CD4-positive, alpha-beta T cell (primary cell): ENCODE results near the gene SPESP1. TPM values are rescaled to one million over a fixed set of nuclear protein-coding genes. Genes with fewer than 3 reads are reported as not detected.

Experiments
- ATAC-seq: fragments of 200-7000 bp; cut with Tn5 transposase; one replicate; pipeline ENCODE4 v1.10.0; 2022; ENCODE audit warnings: mild to moderate bottlenecking; ENCODE audit not compliant: poor library complexity
- CTCF ChIA-PET: fragments of 350-600 bp; sonication (Branson Sonifier 250); formaldehyde crosslinking; loops from one replicate; lab custom pipeline; 2021; ENCODE audit warnings: antibody characterized with exemption, inconsistent platforms; lab: Charles Lee
- POLR2A ChIA-PET: fragments of 350-600 bp; sonication (Branson Sonifier 250); formaldehyde crosslinking; loops from one replicate; lab custom pipeline; 2021; ENCODE audit warnings: antibody characterized with exemption, inconsistent platforms; lab: Charles Lee
- DNase-seq, 14 experiments: peaks; one replicate each; pipeline ENCODE4 v3.0.0-alpha.2; 2013 to 2020; ENCODE audit warnings: mixed read lengths in 2 of 14
- H3K27ac ChIP-seq, 2 donors: one replicate each; pipeline versions ENCODE4 v1.5.1 to v1.7.0; 2013; ENCODE audit warnings: low read length in 2 of 2, low read depth in 1 of 2, mild to moderate bottlenecking in 1 of 2
- H3K27me3 ChIP-seq, 2 experiments: 1 replicate in 1 of 2; 2 replicates in 1 of 2; pipeline versions ENCODE4 v1.6.1 to v1.7.0; 2013; ENCODE audit warnings: low read length in 2 of 2, control low read depth in 1 of 2, mild to moderate bottlenecking in 1 of 2, moderate library complexity in 1 of 2; ENCODE audit not compliant: insufficient read depth in 2 of 2, control insufficient read depth in 1 of 2
- H3K36me3 ChIP-seq: one replicate; pipeline ENCODE4 v1.6.1; 2013; ENCODE audit warnings: low read length, control low read depth; ENCODE audit not compliant: insufficient read depth
- H3K4me1 ChIP-seq: one replicate; pipeline ENCODE4 v1.6.1; 2013; ENCODE audit warnings: low read length, control low read depth; ENCODE audit not compliant: insufficient read depth
- H3K4me3 ChIP-seq: one replicate; pipeline ENCODE4 v1.5.1; 2013; ENCODE audit warnings: mild to moderate bottlenecking, low read length, moderate library complexity
- H3K9me3 ChIP-seq, 2 experiments: 1 replicate in 1 of 2; 2 replicates in 1 of 2; pipeline versions ENCODE4 v1.6.1 to v1.7.0; 2013; ENCODE audit warnings: low read length in 2 of 2, mild to moderate bottlenecking in 2 of 2, control low read depth in 1 of 2, moderate library complexity in 1 of 2; ENCODE audit not compliant: control insufficient read depth in 1 of 2, insufficient read depth in 1 of 2
- H3K27ac Mint-ChIP-seq: one replicate; pipeline ENCODE4 v1.8.0; 2020; ENCODE audit warnings: mixed read lengths
- H3K27me3 Mint-ChIP-seq: one replicate; pipeline ENCODE4 v1.8.0; 2021; ENCODE audit warnings: mixed read lengths
- H3K36me3 Mint-ChIP-seq: one replicate; pipeline ENCODE4 v1.8.0; 2021; ENCODE audit warnings: low read depth, mixed read lengths
- H3K4me1 Mint-ChIP-seq: one replicate; pipeline ENCODE4 v1.8.0; 2021; ENCODE audit warnings: low read depth, mixed read lengths
- H3K4me3 Mint-ChIP-seq: one replicate; pipeline ENCODE4 v1.8.0; 2020; ENCODE audit warnings: mild to moderate bottlenecking, mixed read lengths
- H3K9me3 Mint-ChIP-seq: one replicate; pipeline ENCODE4 v1.8.0; 2020; ENCODE audit warnings: mixed read lengths
- CTCF ChIP-seq: fragments of 200-600 bp; IDR thresholded peaks from one replicate; pipeline ENCODE4 v1.8.0; 2022; ENCODE audit warnings: antibody characterized with exemption, mild to moderate bottlenecking
- intact Hi-C, 2 experiments: fragments of 100-400 bp; cut with DNase I in 1 of 2; cut with micrococcal nuclease in 1 of 2; formaldehyde crosslinking; loops; one replicate each; pipeline versions ENCODE4 v1.15.1 to v1.9.0; 2023 to 2025; cut with DNase I, micrococcal nuclease
- total RNA-seq, 174 experiments: library from RNA in 2 of 174; stranded (reverse) in 2 of 174; gene quantifications; one replicate each; pipeline ENCODE4 v1.2.3 and lab custom pipeline; 2021 to 2026

The SPESP1 gene
- total RNA-seq, 2 experiments from 2014 or later, result not detected

GRCh38 chr15:68933001-68933400 lies 2.7 kb downstream of the SPESP1 start:
- no peak overlapping the region for H3K27ac Mint-ChIP-seq
- intact Hi-C loops, result no loop called here
- CTCF ChIA-PET, result no interaction called here
- Histone ChIP-seq H3K4me3 (no peak overlapping the region), H3K4me1 (no peaks in the 10 kb centered on the region), H3K36me3 (no peaks in the 10 kb centered on the region), H3K9me3 (peaks cover 0 to 14% of the 10 kb centered on the region in 2 experiments), H3K27ac (no peak overlapping the region), H3K27me3 (peaks cover 0 to 10% of the 10 kb centered on the region in 2 experiments)
- TF ChIP-seq CTCF, result no peak
- H3K36me3 Mint-ChIP-seq, result no peaks in the 10 kb centered on the region
- POLR2A ChIA-PET, result no interaction called here
- peaks cover 6% of the 10 kb centered on the region for H3K27me3 Mint-ChIP-seq
- ATAC-seq (no peak), DNase-seq (no peak)
- no peak overlapping the region for H3K4me3 Mint-ChIP-seq
- no peaks in the 10 kb centered on the region for H3K9me3 Mint-ChIP-seq
- H3K4me1 Mint-ChIP-seq, result no peaks in the 10 kb centered on the region

- peaks cover 0 to 11% of the 10 kb centered on the region in 2 experiments for H3K9me3 ChIP-seq
- H3K9me3 Mint-ChIP-seq, result no peaks in the 10 kb centered on the region
- ATAC-seq (no peak), DNase-seq (no peak)
- H3K4me3 ChIP-seq, result no peak overlapping the region
- H3K36me3 ChIP-seq, result no peaks in the 10 kb centered on the region
- H3K27ac ChIP-seq, result no peak overlapping the region
- no peak for TF ChIP-seq CTCF
- H3K27ac Mint-ChIP-seq, result no peak overlapping the region
- ChIA-PET POLR2A (no interaction called here), CTCF (no interaction called here)
- intact Hi-C loops, result no loop called here
- H3K4me1 ChIP-seq, result no peaks in the 10 kb centered on the region
- peaks cover 14% of the 10 kb centered on the region for H3K27me3 Mint-ChIP-seq
- H3K4me3 Mint-ChIP-seq, result no peak overlapping the region
- no peaks in the 10 kb centered on the region for H3K4me1 Mint-ChIP-seq
- H3K27me3 ChIP-seq, result peaks cover 5 to 10% of the 10 kb centered on the region in 2 experiments
- H3K36me3 Mint-ChIP-seq, result no peaks in the 10 kb centered on the region
These were observed 4.0 kb downstream of the SPESP1 start for GRCh38 chr15:68934341-68934740.

- no peak for DNase-seq
- ChIA-PET CTCF (no interaction called here), POLR2A (interaction anchor here (0.6 kb wide), 1 partner anchor 370 kb away, joined by 3 read pairs; no protein-coding TSS in a partner anchor)
- no peak overlapping the region for H3K4me3 ChIP-seq
- Mint-ChIP-seq H3K27ac (no peak overlapping the region), H3K4me3 (no peak overlapping the region), H3K9me3 (no peaks in the 10 kb centered on the region), H3K27me3 (peaks cover 16% of the 10 kb centered on the region), H3K4me1 (no peaks in the 10 kb centered on the region), H3K36me3 (no peaks in the 10 kb centered on the region)
- no peak for ATAC-seq
- H3K27ac ChIP-seq, result no peak overlapping the region
- peaks cover 0 to 5% of the 10 kb centered on the region in 2 experiments for H3K9me3 ChIP-seq
- H3K27me3 ChIP-seq, result peaks cover 5 to 11% of the 10 kb centered on the region in 2 experiments
- no peak for TF ChIP-seq CTCF
- H3K4me1 ChIP-seq, result no peaks in the 10 kb centered on the region
- intact Hi-C loops, result no loop called here
- no peaks in the 10 kb centered on the region for H3K36me3 ChIP-seq
These were observed 5.1 kb downstream of the SPESP1 start for GRCh38 chr15:68935400-68935937.
